Neural progenitor cell (in vitro differentiated cells): ENCODE data around the gene UNC5A. TPM values are rescaled to one million over a fixed set of nuclear protein-coding genes. Genes with fewer than 3 reads are reported as not detected.
A peak's percentile ranks its signal among the peaks of the same experiment; 100 is the strongest.

Experiments
- DNase-seq: peaks from one replicate; pipeline ENCODE4 v3.0.0-alpha.2; 2016; ENCODE audit warnings: low spot score
- H2AFZ ChIP-seq: fragments of 200-600 bp; sonication (generic); replicated peaks from 2 replicates; pipeline ENCODE4 v1.6.1; 2016; ENCODE audit warnings: antibody characterized with exemption
- H3F3A ChIP-seq: fragments of 200-600 bp; sonication (generic); 2 replicates; pipeline ENCODE4 v1.6.1; 2016; ENCODE audit warnings: antibody characterized with exemption, low read depth
- H3K27ac ChIP-seq: fragments of 200-600 bp; sonication (generic); 2 replicates; pipeline ENCODE4 v1.5.1; 2016; ENCODE audit warnings: mild to moderate bottlenecking
- H3K27me3 ChIP-seq: fragments of 200-600 bp; sonication (generic); 2 replicates; pipeline ENCODE4 v1.6.1; 2016; ENCODE audit warnings: mild to moderate bottlenecking, moderate library complexity
- H3K36me3 ChIP-seq: fragments of 200-600 bp; sonication (generic); 2 replicates; pipeline ENCODE4 v1.5.1; 2016
- H3K4me1 ChIP-seq: fragments of 200-600 bp; sonication (generic); 2 replicates; pipeline ENCODE4 v1.6.1; 2016; ENCODE audit warnings: mixed run types
- H3K4me2 ChIP-seq: fragments of 200-600 bp; sonication (generic); 2 replicates; pipeline ENCODE4 v1.6.1; 2016
- H3K4me3 ChIP-seq: fragments of 200-600 bp; sonication (generic); 2 replicates; pipeline ENCODE4 v1.5.1; 2016
- H3K79me2 ChIP-seq: fragments of 200-600 bp; sonication (generic); 2 replicates; pipeline ENCODE4 v1.6.1; 2016; ENCODE audit warnings: low read depth
- H3K9ac ChIP-seq: fragments of 200-600 bp; sonication (generic); 2 replicates; pipeline ENCODE4 v1.6.1; 2016
- H3K9me3 ChIP-seq: fragments of 200-600 bp; sonication (generic); 2 replicates; pipeline ENCODE4 v1.5.1; 2016; ENCODE audit warnings: low read depth
- H4K20me1 ChIP-seq: fragments of 200-600 bp; sonication (generic); 2 replicates; pipeline ENCODE4 v1.6.1; 2016; ENCODE audit warnings: low read depth
- H3K27ac Mint-ChIP-seq: 3 replicates; pipeline ENCODE4 v1.8.0; 2021; ENCODE audit warnings: mixed read lengths
- H3K27me3 Mint-ChIP-seq: 2 replicates; pipeline ENCODE4 v1.8.0; 2022; ENCODE audit warnings: low read depth, mild to moderate bottlenecking, inconsistent platforms, moderate library complexity, mixed read lengths; ENCODE audit not compliant: insufficient read depth
- H3K36me3 Mint-ChIP-seq: 3 replicates; pipeline ENCODE4 v1.8.0; 2021; ENCODE audit warnings: mixed read lengths
- H3K4me1 Mint-ChIP-seq: 3 replicates; pipeline ENCODE4 v1.8.0; 2021; ENCODE audit warnings: mixed read lengths
- H3K4me3 Mint-ChIP-seq: 3 replicates; pipeline ENCODE4 v1.8.0; 2021; ENCODE audit warnings: mild to moderate bottlenecking, moderate library complexity, mixed read lengths
- H3K9me3 Mint-ChIP-seq: 3 replicates; pipeline ENCODE4 v1.8.0; 2020; ENCODE audit warnings: mixed read lengths
- EZH2 ChIP-seq: fragments of 200-600 bp; sonication (generic); IDR thresholded peaks from 2 replicates; pipeline ENCODE4 v1.6.1; 2017; ENCODE audit warnings: antibody characterized with exemption, mild to moderate bottlenecking, moderate library complexity
- EZH2phosphoT487 ChIP-seq: fragments of 200-600 bp; sonication (generic); IDR thresholded peaks from 2 replicates; pipeline ENCODE4 v1.6.1; 2017; ENCODE audit warnings: antibody characterized with exemption
- total RNA-seq: library from RNA; depleted of rRNA; stranded (reverse); fragments of >200 nt; gene quantifications from 2 replicates; pipeline ENCODE4 v1.2.3, GENCODE V29; 2015; ENCODE audit warnings: low replicate concordance
- TF ChIP-seq, protein P1 (sequence below): fragments of 200-600 bp; sonication (generic); IDR thresholded peaks from 2 replicates; pipeline ENCODE4 v1.5.1; 2017; ENCODE audit warnings: antibody characterized with exemption, mild to moderate bottlenecking

Gene UNC5A
- total RNA-seq, 1 donor from 2014 or later: 1.2 TPM

DNA sequence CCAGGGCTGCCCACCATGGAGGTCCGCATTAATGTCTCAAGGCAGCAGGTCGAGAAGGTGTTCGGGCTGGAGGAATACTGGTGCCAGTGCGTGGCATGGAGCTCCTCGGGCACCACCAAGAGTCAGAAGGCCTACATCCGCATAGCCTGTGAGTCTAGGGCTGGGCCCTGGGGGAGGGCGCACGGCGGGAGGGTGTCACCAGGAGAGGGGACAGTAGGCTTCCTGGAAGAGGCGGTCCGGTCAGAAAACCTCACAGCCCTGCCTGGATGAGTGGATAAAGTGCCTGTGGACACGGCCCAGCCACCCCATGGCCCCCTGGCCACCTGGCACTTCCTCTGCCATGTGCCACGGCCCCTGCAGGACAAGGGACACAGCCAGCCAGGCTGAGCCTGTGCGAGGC lies 57.8 kb downstream of the UNC5A start:
- Mint-ChIP-seq H3K36me3 (no peaks in the 10 kb centered on the region), H3K9me3 (no peaks in the 10 kb centered on the region), H3K4me1 (peaks cover 39% of the 10 kb centered on the region), H3K27ac (no peak overlapping the region), H3K4me3 (peak overlapping the region; percentile 52), H3K27me3 (peaks cover 14% of the 10 kb centered on the region)
- H3F3A ChIP-seq: peaks cover 35% of the 10 kb centered on the region
- H3K4me3 ChIP-seq: no peak overlapping the region
- no peaks in the 10 kb centered on the region for H3K36me3 ChIP-seq
- H3K9ac ChIP-seq: no peak overlapping the region
- peak overlapping the region; percentile 83 for H3K4me2 ChIP-seq
- no peaks in the 10 kb centered on the region for H3K79me2 ChIP-seq
- no peaks in the 10 kb centered on the region for H3K9me3 ChIP-seq
- H4K20me1 ChIP-seq: peaks cover 4% of the 10 kb centered on the region
- peaks cover 48% of the 10 kb centered on the region for H3K4me1 ChIP-seq
- no peaks in the 10 kb centered on the region for H3K27me3 ChIP-seq
- DNase-seq: no peak
- H2AFZ ChIP-seq: no peak overlapping the region
- peak overlapping the region; percentile 84 for H3K27ac ChIP-seq
- TF ChIP-seq EZH2phosphoT487 (no peak), EZH2 (no peak)
- TF ChIP-seq, protein P1, sequence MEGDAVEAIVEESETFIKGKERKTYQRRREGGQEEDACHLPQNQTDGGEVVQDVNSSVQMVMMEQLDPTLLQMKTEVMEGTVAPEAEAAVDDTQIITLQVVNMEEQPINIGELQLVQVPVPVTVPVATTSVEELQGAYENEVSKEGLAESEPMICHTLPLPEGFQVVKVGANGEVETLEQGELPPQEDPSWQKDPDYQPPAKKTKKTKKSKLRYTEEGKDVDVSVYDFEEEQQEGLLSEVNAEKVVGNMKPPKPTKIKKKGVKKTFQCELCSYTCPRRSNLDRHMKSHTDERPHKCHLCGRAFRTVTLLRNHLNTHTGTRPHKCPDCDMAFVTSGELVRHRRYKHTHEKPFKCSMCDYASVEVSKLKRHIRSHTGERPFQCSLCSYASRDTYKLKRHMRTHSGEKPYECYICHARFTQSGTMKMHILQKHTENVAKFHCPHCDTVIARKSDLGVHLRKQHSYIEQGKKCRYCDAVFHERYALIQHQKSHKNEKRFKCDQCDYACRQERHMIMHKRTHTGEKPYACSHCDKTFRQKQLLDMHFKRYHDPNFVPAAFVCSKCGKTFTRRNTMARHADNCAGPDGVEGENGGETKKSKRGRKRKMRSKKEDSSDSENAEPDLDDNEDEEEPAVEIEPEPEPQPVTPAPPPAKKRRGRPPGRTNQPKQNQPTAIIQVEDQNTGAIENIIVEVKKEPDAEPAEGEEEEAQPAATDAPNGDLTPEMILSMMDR: no peak

DNA sequence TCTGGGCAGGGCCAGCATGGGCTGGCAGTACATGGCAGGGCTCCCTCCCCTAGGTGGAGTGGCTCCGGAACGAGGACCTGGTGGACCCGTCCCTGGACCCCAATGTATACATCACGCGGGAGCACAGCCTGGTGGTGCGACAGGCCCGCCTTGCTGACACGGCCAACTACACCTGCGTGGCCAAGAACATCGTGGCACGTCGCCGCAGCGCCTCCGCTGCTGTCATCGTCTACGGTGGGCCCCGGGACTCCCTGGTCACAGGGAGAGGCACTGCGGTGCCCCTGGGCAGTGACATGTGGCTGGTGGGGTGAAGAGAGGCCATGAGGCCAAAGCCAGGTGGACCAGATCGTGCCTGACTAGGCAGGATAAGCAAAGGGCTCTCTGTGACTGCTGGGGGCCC lies 58.4 kb downstream of the UNC5A start:
- Histone ChIP-seq H2AFZ (no peak overlapping the region), H4K20me1 (peaks cover 4% of the 10 kb centered on the region), H3K4me1 (peaks cover 44% of the 10 kb centered on the region), H3K4me2 (no peak overlapping the region), H3K79me2 (no peaks in the 10 kb centered on the region), H3K9ac (no peak overlapping the region), H3F3A (peaks cover 32% of the 10 kb centered on the region), H3K4me3 (no peak overlapping the region), H3K36me3 (no peaks in the 10 kb centered on the region), H3K9me3 (no peaks in the 10 kb centered on the region), H3K27me3 (no peaks in the 10 kb centered on the region), H3K27ac (no peak overlapping the region)
- Mint-ChIP-seq H3K27me3 (peaks cover 12% of the 10 kb centered on the region), H3K4me1 (peaks cover 36% of the 10 kb centered on the region), H3K9me3 (no peaks in the 10 kb centered on the region), H3K27ac (peak overlapping the region; percentile 87), H3K4me3 (peak overlapping the region; percentile 38), H3K36me3 (no peaks in the 10 kb centered on the region)
- no peak for DNase-seq
- TF ChIP-seq EZH2phosphoT487: no peak
- TF ChIP-seq, protein P1: no peak
- TF ChIP-seq EZH2: no peak

GRCh38 chr5:176869501-176870109 lies 59.2 kb downstream of the UNC5A start:
- Mint-ChIP-seq H3K27me3 (peaks cover 17% of the 10 kb centered on the region), H3K4me1 (peaks cover 31% of the 10 kb centered on the region), H3K36me3 (no peaks in the 10 kb centered on the region), H3K27ac (peak overlapping the region; percentile 72), H3K4me3 (no peak overlapping the region), H3K9me3 (no peaks in the 10 kb centered on the region)
- Histone ChIP-seq H3K9ac (no peak overlapping the region), H3K4me1 (peaks cover 35% of the 10 kb centered on the region), H3K4me3 (no peak overlapping the region), H2AFZ (no peak overlapping the region), H3K4me2 (no peak overlapping the region), H3K79me2 (no peaks in the 10 kb centered on the region), H3K9me3 (no peaks in the 10 kb centered on the region), H3K36me3 (no peaks in the 10 kb centered on the region), H3K27ac (no peak overlapping the region), H3F3A (peaks cover 25% of the 10 kb centered on the region), H4K20me1 (peaks cover 4% of the 10 kb centered on the region), H3K27me3 (no peaks in the 10 kb centered on the region)
- no peak for DNase-seq
- TF ChIP-seq EZH2phosphoT487: no peak
- TF ChIP-seq, protein P1: no peak
- no peak for TF ChIP-seq EZH2
